ENCODE data around the gene RELL2. TPM values are rescaled to one million over a fixed set of nuclear protein-coding genes. Genes with fewer than 3 reads are reported as not detected.

Gene RELL2
- total RNA-seq, 1 experiment from 2014 or later: 9.8 TPM

GRCh38 chr5:141633871-141634561 lies 2.8 kb upstream of the RELL2 start:
- H3K4ac ChIP-seq (ENCODE audit: low read depth, low read length): no peak overlapping the region
- H4K5ac ChIP-seq (ENCODE audit: insufficient read length, low read depth, low read length): no peak overlapping the region
- H2BK5ac ChIP-seq (ENCODE audit: insufficient read length, low read length): no peak overlapping the region
- peaks cover 4% of the 10 kb centered on the region; the same call in 1 of the 2 replicates for H3K4me1 ChIP-seq (ENCODE audit: insufficient read depth, low read length)
- no peak overlapping the region for H2BK15ac ChIP-seq (ENCODE audit: low read depth, low read length)
- H2BK12ac ChIP-seq (ENCODE audit: insufficient read length, low read depth, low read length): no peak overlapping the region
- H2AK5ac ChIP-seq (ENCODE audit: insufficient read length, low read length): no peak overlapping the region
- Mint-ChIP-seq H3K27me3 (ENCODE audit: low read depth) (peaks cover 2% of the 10 kb centered on the region), H3K27ac (no peak overlapping the region; a peak in 1 of 7 replicates), H3K4me3 (no peak overlapping the region; a peak in 1 of 5 replicates), H3K9me3 (no peaks in the 10 kb centered on the region; a peak in 1 of 5 replicates), H3K4me1 (peaks cover 18 to 23% of the 10 kb centered on the region in 2 experiments), H3K36me3 (ENCODE audit: insufficient read depth in 1 of 3, low read depth in 3 of 3) (peaks cover 10 to 30% (median 21%) of the 10 kb centered on the region in 3 experiments; a peak in 6 of 7 replicates)
- H4K91ac ChIP-seq (ENCODE audit: insufficient read length, low read depth, low read length): no peak overlapping the region
- H3K79me1 ChIP-seq (ENCODE audit: insufficient read depth, low read depth, low read length, poor library complexity, severe bottlenecking): peaks cover 10% of the 10 kb centered on the region
- no peak overlapping the region for H4K8ac ChIP-seq (replicated peaks; ENCODE audit: insufficient read length, low read depth, low read length)
- H3K4me2 ChIP-seq (ENCODE audit: insufficient read depth, insufficient read length, low read length): no peak overlapping the region
- H3K79me2 ChIP-seq (ENCODE audit: insufficient read depth, low read length): peaks cover 10% of the 10 kb centered on the region; the same call in 1 of the 2 replicates
- no peaks in the 10 kb centered on the region for H3K27me3 ChIP-seq (ENCODE audit: insufficient read depth, low read length)
- no peaks in the 10 kb centered on the region for H3K9me3 ChIP-seq (ENCODE audit: control insufficient read depth, low read depth, low read length)
- H3K23ac ChIP-seq (ENCODE audit: insufficient read length, low read depth, low read length): no peak overlapping the region
- no peak overlapping the region for H2AFZ ChIP-seq (ENCODE audit: low read length)
- no peak for DNase-seq
- peaks cover 14% of the 10 kb centered on the region for H3K23me2 ChIP-seq (ENCODE audit: insufficient read length, low read depth, low read length, poor library complexity, severe bottlenecking)
- no peak overlapping the region for H3K56ac ChIP-seq (ENCODE audit: insufficient read length, low read depth, low read length)
- WGBS (ENCODE audit: extremely low coverage, insufficient read length, low lambda C conversion rate): 100% methylated on average over 1 of the region's 5 CpGs
- no peak overlapping the region for H3T11ph ChIP-seq (ENCODE audit: low read length)
- no peak overlapping the region for H3K27ac ChIP-seq (ENCODE audit: insufficient read length, low read depth, low read length)
- H3K18ac ChIP-seq (ENCODE audit: insufficient read length, low read depth, low read length): no peak overlapping the region
- H3K9ac ChIP-seq (ENCODE audit: extremely low read depth, insufficient read length, low read length): no peak overlapping the region
- no peak overlapping the region for H2BK20ac ChIP-seq (ENCODE audit: low read depth, low read length, poor library complexity, severe bottlenecking)
- H3K14ac ChIP-seq (ENCODE audit: insufficient read depth, low read length): no peak overlapping the region
- TF ChIP-seq CTCF (conservative IDR thresholded peaks at IDR 0.05): no peak
- H4K20me1 ChIP-seq (ENCODE audit: control insufficient read depth, insufficient read depth, insufficient read length): no peaks in the 10 kb centered on the region
- H2BK120ac ChIP-seq (ENCODE audit: low read depth, low read length, poor library complexity, severe bottlenecking): no peak overlapping the region
